HepG2 (cell line): Measurements from ENCODE around the gene OR1D5. TPM values are rescaled to one million over a fixed set of nuclear protein-coding genes. Genes with fewer than 3 reads are reported as not detected.

Experiments
- BRCA1 ChIP-seq: sonication (generic); formaldehyde crosslinking; IDR thresholded peaks from 2 replicates; pipeline ENCODE4 v1.4.0; 2020; ENCODE audit warnings: missing genetic modification reagents
- CBX1 ChIP-seq: IDR thresholded peaks from one replicate; pipeline ENCODE4 v1.6.1; 2016; ENCODE audit warnings: antibody characterized with exemption, low read depth
- E2F2 ChIP-seq: sonication (generic); formaldehyde crosslinking; IDR thresholded peaks from 2 replicates; pipeline ENCODE4 v1.4.0; 2020; ENCODE audit warnings: missing genetic modification reagents, borderline replicate concordance
- HOXA9 ChIP-seq: sonication (generic); formaldehyde crosslinking; IDR thresholded peaks from 2 replicates; pipeline ENCODE4 v1.8.1; 2022; ENCODE audit warnings: missing genetic modification reagents, mild to moderate bottlenecking, moderate library complexity, borderline replicate concordance
- KLF12 ChIP-seq: sonication (generic); formaldehyde crosslinking; IDR thresholded peaks from 2 replicates; pipeline ENCODE4 v1.4.0; 2020; ENCODE audit warnings: missing genetic modification reagents, borderline replicate concordance
- TCF12 ChIP-seq, 2 experiments: fragments of 450-650 bp in 1 of 2; sonication (generic) in 1 of 2; formaldehyde crosslinking in 1 of 2; IDR thresholded peaks; 2 replicates each; pipeline versions ENCODE4 v1.6.1 to v1.8.0; 2017 to 2022; ENCODE audit warnings: antibody characterized with exemption in 1 of 2, mild to moderate bottlenecking in 1 of 2, missing genetic modification reagents in 1 of 2, moderate library complexity in 1 of 2
- U2AF2 ChIP-seq: fragments of 200-400 bp; formaldehyde crosslinking; IDR thresholded peaks from 2 replicates; pipeline ENCODE4 v1.6.1; 2017; ENCODE audit warnings: low read depth, mild to moderate bottlenecking, low read length
- ZFP82 ChIP-seq: sonication (generic); formaldehyde crosslinking; IDR thresholded peaks from 2 replicates; pipeline ENCODE4 v1.5.1; 2020; ENCODE audit warnings: mild to moderate bottlenecking, missing genetic modification reagents, borderline replicate concordance
- ZKSCAN8 ChIP-seq: IDR thresholded peaks from 2 replicates; pipeline ENCODE4 v1.6.1; 2016; ENCODE audit warnings: borderline replicate concordance, missing genetic modification reagents, missing compliant biosample characterization
- ZNF546 ChIP-seq: sonication (generic); formaldehyde crosslinking; conservative IDR thresholded peaks from 2 replicates; pipeline ENCODE4 v1.8.1; 2023; ENCODE audit warnings: mild to moderate bottlenecking, missing genetic modification reagents
- ZNF644 ChIP-seq: IDR thresholded peaks from 2 replicates; pipeline ENCODE4 v1.6.1; 2016; ENCODE audit warnings: low read depth
- ZNF883 ChIP-seq: sonication (generic); formaldehyde crosslinking; IDR thresholded peaks from 2 replicates; pipeline ENCODE4 v1.5.1; 2020; ENCODE audit warnings: mild to moderate bottlenecking, missing genetic modification reagents; ENCODE audit errors: not compliant biosample characterization
- polyA plus RNA-seq, 8 experiments: library from polyadenylated mRNA; depleted of rRNA in 3 of 8; stranded (reverse) in 7 of 8; unstranded in 1 of 8; fragments of >200 nt; fragmentation: Illumina TruSeq in 4 of 8; extraction: Trizol in 4 of 8; gene quantifications; 2 replicates each; pipeline versions ENCODE4 v1.2.1 to v1.2.3, GENCODE V29; 2011 to 2016; ENCODE audit warnings: low read depth in 4 of 8, missing spikeins in 1 of 8, mixed read lengths in 1 of 8; ENCODE audit not compliant: insufficient read depth in 1 of 8
- total RNA-seq, 5 experiments: library from RNA; depleted of rRNA; stranded (reverse); fragments of >200 nt; fragmentation: Illumina TruSeq; extraction: Trizol; gene quantifications; 2 replicates each; pipeline ENCODE4 v1.2.3, GENCODE V29; 2016; ENCODE audit warnings: low read depth in 1 of 5

OR1D5 gene
- total and polyA plus RNA-seq, 2 of the 13 experiments (the other 11 are each of a cell fraction or from before 2014, with no cell fraction given): not detected

DNA sequence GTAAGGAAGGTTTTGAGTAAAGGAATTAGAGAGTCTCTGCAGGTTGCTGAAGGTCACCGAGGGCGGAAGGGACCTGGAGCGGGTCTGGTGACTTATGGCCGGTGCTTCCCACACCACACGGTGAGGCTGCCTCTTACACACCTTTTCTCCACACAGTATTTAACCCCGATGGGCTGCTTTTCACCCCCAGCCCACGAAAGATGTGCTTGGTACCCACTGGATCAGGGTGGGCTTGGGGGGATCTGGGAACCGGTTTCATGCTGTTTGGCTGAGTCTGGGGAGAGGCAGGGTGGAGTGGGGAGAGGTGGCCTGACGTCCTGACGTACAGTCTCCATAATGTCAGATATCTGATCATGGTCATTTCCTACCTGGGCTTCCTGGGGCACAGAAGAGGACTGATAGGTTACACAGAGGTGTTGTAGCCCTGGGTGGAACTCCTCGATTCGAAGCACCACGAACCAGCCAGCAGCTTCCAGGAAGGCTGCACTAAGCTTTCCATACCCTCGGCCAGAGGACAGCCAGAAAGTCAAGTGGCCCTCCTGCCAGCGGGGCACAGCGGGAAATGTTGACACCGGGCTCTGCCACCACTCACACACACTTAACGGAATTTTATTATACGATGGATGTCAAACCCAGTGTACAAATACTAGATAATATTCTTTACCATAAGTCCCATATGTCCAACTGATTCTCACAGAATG is 34.0 kb downstream of the OR1D5 start (continued):
- TF ChIP-seq BRCA1 (CRISPR knock-in tag): no peak
- no peak for TF ChIP-seq ZKSCAN8 (CRISPR knock-in tag)
- no peak for TF ChIP-seq ZFP82
- TF ChIP-seq E2F2 (CRISPR knock-in tag): no peak
- TF ChIP-seq HOXA9 (CRISPR knock-in tag): no peak
- no peak for TF ChIP-seq ZNF883 (CRISPR knock-in tag)
- TF ChIP-seq CBX1: no peak
- no peak for TF ChIP-seq U2AF2
- no peak for TF ChIP-seq ZNF546 (CRISPR knock-in tag)
- TF ChIP-seq ZNF644: no peak
- TF ChIP-seq TCF12 (IDR thresholded peaks at IDR 0.05): no peak
- no peak for TF ChIP-seq TCF12 (CRISPR knock-in tag; IDR thresholded peaks at IDR 0.05)
- TF ChIP-seq KLF12: no peak
